Measurements from ENCODE around the gene ZBTB42. TPM values are rescaled to one million over a fixed set of nuclear protein-coding genes. Genes with fewer than 3 reads are reported as not detected.

Gene ZBTB42
- total RNA-seq, 1 donor: 2.9 TPM

GRCh38 chr14:104794631-104794992 lies 6.3 kb upstream of the ZBTB42 start:
- Histone ChIP-seq H3K27me3 (ENCODE audit: insufficient read depth, low read length) (no peaks in the 10 kb centered on the region), H3K79me2 (ENCODE audit: insufficient read depth, low read length) (peaks cover 53% of the 10 kb centered on the region), H3K36me3 (ENCODE audit: insufficient read depth, low read length) (peaks cover 3% of the 10 kb centered on the region), H3K4me2 (ENCODE audit: insufficient read depth, low read length) (peak overlapping the region; percentile 85), H3K27ac (ENCODE audit: low read depth, low read length) (peak overlapping the region; percentile 51), H3K9me3 (ENCODE audit: low read depth, low read length) (no peaks in the 10 kb centered on the region), H2AFZ (ENCODE audit: low read length) (peak overlapping the region; percentile 6), H4K20me1 (ENCODE audit: insufficient read depth, low read length) (peaks cover 47% of the 10 kb centered on the region), H3K4me3 (ENCODE audit: insufficient read depth, low read length) (peak overlapping the region; percentile 83), H3K4me1 (ENCODE audit: insufficient read depth, low read length) (peaks cover 12% of the 10 kb centered on the region)
- peak; percentile 99 for DNase-seq (ENCODE audit: insufficient read length, low spot score, missing footprints)
- no peak for TF ChIP-seq CTCF (IDR thresholded peaks at IDR 0.05; ENCODE audit: extremely low read depth, low read depth, low read length)

- H3K4me1 ChIP-seq (ENCODE audit: insufficient read depth, low read length): peaks cover 17% of the 10 kb centered on the region
- no peak for TF ChIP-seq CTCF (IDR thresholded peaks at IDR 0.05; ENCODE audit: extremely low read depth, low read depth, low read length)
- no peaks in the 10 kb centered on the region for H3K36me3 ChIP-seq (ENCODE audit: insufficient read depth, low read length)
- DNase-seq (ENCODE audit: insufficient read length, low spot score, missing footprints): peak; percentile 98
- peak within 1 kb of the TSS; percentile 83 for H3K4me3 ChIP-seq (ENCODE audit: insufficient read depth, low read length)
- peak within 1 kb of the TSS; percentile 51 for H3K27ac ChIP-seq (ENCODE audit: low read depth, low read length)
- H3K4me2 ChIP-seq (ENCODE audit: insufficient read depth, low read length): peak within 1 kb of the TSS; percentile 85
- peaks cover 47% of the 10 kb centered on the region for H3K79me2 ChIP-seq (ENCODE audit: insufficient read depth, low read length)
- peak within 1 kb of the TSS; percentile 6 for H2AFZ ChIP-seq (ENCODE audit: low read length)
- no peaks in the 10 kb centered on the region for H3K9me3 ChIP-seq (ENCODE audit: low read depth, low read length)
- peaks cover 2% of the 10 kb centered on the region for H3K27me3 ChIP-seq (ENCODE audit: insufficient read depth, low read length)
- H4K20me1 ChIP-seq (ENCODE audit: insufficient read depth, low read length): peaks cover 42% of the 10 kb centered on the region
Measured at GRCh38 chr14:104794993-104795780, 5.7 kb upstream of the ZBTB42 start, which contains the start of gene AKT1. AKT1 (minus strand) TSS chr14:104795748; CDS start chr14:104792643, 3,105 bp downstream.

- H3K4me1 ChIP-seq (ENCODE audit: insufficient read depth, low read length): peaks cover 17% of the 10 kb centered on the region
- peaks cover 39% of the 10 kb centered on the region for H3K79me2 ChIP-seq (ENCODE audit: insufficient read depth, low read length)
- peaks cover 36% of the 10 kb centered on the region for H4K20me1 ChIP-seq (ENCODE audit: insufficient read depth, low read length)
- H3K27me3 ChIP-seq (ENCODE audit: insufficient read depth, low read length): peaks cover 2% of the 10 kb centered on the region
- no peak overlapping the region for H3K27ac ChIP-seq (ENCODE audit: low read depth, low read length)
- DNase-seq (ENCODE audit: insufficient read length, low spot score, missing footprints): peak; percentile 100
- H3K4me2 ChIP-seq (ENCODE audit: insufficient read depth, low read length): peak overlapping the region; percentile 69
- no peaks in the 10 kb centered on the region for H3K36me3 ChIP-seq (ENCODE audit: insufficient read depth, low read length)
- H3K9me3 ChIP-seq (ENCODE audit: low read depth, low read length): no peaks in the 10 kb centered on the region
- peak overlapping the region; percentile 67 for H3K4me3 ChIP-seq (ENCODE audit: insufficient read depth, low read length)
- H2AFZ ChIP-seq (ENCODE audit: low read length): no peak overlapping the region
- no peak for TF ChIP-seq CTCF (IDR thresholded peaks at IDR 0.05; ENCODE audit: extremely low read depth, low read depth, low read length)
Measured at GRCh38 chr14:104795781-104796686, 4.9 kb upstream of the ZBTB42 start.

Measured in osteoblast (primary cell).